Measurements from ENCODE around the gene CNTLN.

DNA sequence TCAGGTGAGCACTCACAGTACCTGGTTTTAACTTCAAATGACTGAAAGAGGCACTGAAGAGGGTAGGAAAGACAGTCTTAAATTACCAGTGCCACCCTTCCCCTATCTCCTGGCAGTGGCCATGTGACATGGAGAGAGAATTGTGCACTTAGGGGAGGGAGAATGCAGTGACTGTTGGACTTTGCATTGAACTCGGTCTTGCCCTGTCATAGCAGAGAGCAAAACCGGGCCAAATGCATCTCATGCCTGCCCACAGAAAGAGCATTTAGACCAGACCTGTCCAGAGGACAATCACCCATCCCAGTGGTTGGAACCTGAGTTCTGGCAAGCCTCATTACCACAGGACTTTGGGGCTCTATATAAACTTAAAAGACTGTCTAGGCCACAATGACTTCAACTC lies 232.2 kb downstream of the CNTLN start:
- TF ChIP-seq, protein P1, sequence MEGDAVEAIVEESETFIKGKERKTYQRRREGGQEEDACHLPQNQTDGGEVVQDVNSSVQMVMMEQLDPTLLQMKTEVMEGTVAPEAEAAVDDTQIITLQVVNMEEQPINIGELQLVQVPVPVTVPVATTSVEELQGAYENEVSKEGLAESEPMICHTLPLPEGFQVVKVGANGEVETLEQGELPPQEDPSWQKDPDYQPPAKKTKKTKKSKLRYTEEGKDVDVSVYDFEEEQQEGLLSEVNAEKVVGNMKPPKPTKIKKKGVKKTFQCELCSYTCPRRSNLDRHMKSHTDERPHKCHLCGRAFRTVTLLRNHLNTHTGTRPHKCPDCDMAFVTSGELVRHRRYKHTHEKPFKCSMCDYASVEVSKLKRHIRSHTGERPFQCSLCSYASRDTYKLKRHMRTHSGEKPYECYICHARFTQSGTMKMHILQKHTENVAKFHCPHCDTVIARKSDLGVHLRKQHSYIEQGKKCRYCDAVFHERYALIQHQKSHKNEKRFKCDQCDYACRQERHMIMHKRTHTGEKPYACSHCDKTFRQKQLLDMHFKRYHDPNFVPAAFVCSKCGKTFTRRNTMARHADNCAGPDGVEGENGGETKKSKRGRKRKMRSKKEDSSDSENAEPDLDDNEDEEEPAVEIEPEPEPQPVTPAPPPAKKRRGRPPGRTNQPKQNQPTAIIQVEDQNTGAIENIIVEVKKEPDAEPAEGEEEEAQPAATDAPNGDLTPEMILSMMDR (IDR thresholded peaks at IDR 0.05), result no peak
- TF ChIP-seq EZH2 (IDR thresholded peaks at IDR 0.05), result no peak
- TF ChIP-seq EZH2phosphoT487 (IDR thresholded peaks at IDR 0.05), result no peak
